GM18867 (cell line): Measurements from ENCODE around the gene ZNF638.

Experiments used
- ATAC-seq: cut with Tn5 transposase; IDR thresholded peaks from one replicate; pipeline ENCODE4 v1.9.1; 2021; ENCODE audit warnings: mild to moderate bottlenecking, moderate library complexity; ENCODE audit not compliant: unreplicated experiment

The ZNF638 gene

GRCh38 chr2:71455011-71455740 is 123.6 kb downstream of the ZNF638 start:
- ATAC-seq = no peak

- ATAC-seq = no peak
Measured at GRCh38 chr2:71455741-71456569, 124.4 kb downstream of the ZNF638 start.

GRCh38 chr2:71456617-71457016 is 125.0 kb downstream of the ZNF638 start:
- no peak for ATAC-seq

- ATAC-seq = no peak
Measured at GRCh38 chr2:71457123-71457915, 125.7 kb downstream of the ZNF638 start.

GRCh38 chr2:71457923-71458322 is 126.3 kb downstream of the ZNF638 start:
- no peak for ATAC-seq

- no peak for ATAC-seq
Measured at GRCh38 chr2:71458413-71459083, 127.0 kb downstream of the ZNF638 start.

- no peak for ATAC-seq
Measured at GRCh38 chr2:71459084-71459431, 127.5 kb downstream of the ZNF638 start.

GRCh38 chr2:71460056-71460455 is 128.5 kb downstream of the ZNF638 start:
- ATAC-seq = no peak

GRCh38 chr2:71460595-71461303 is 129.2 kb downstream of the ZNF638 start:
- no peak for ATAC-seq

GRCh38 chr2:71461304-71461671 is 129.7 kb downstream of the ZNF638 start:
- ATAC-seq = no peak

- no peak for ATAC-seq
Measured at GRCh38 chr2:71462056-71462605, 130.5 kb downstream of the ZNF638 start.

GRCh38 chr2:71462641-71463341 is 131.2 kb downstream of the ZNF638 start:
- ATAC-seq = no peak

GRCh38 chr2:71463342-71463654 is 131.7 kb downstream of the ZNF638 start:
- ATAC-seq = no peak

- no peak for ATAC-seq
Measured at GRCh38 chr2:71464389-71464788, 132.8 kb downstream of the ZNF638 start.

GRCh38 chr2:71465356-71465755 is 133.8 kb downstream of the ZNF638 start:
- no peak for ATAC-seq

GRCh38 chr2:71465961-71466300 is 134.3 kb downstream of the ZNF638 start:
- ATAC-seq = no peak

GRCh38 chr2:71466301-71467179 is 135.0 kb downstream of the ZNF638 start:
- ATAC-seq = no peak

- no peak for ATAC-seq
Measured at GRCh38 chr2:71467180-71467815, 135.7 kb downstream of the ZNF638 start.
